ELF-1 (cell line): ENCODE measurements around the gene TECTB.

Source experiments
- DNase-seq: peaks from one replicate; pipeline ENCODE4 v3.0.0-alpha.2; 2016; ENCODE audit warnings: low read depth, low spot score

TECTB gene

DNA sequence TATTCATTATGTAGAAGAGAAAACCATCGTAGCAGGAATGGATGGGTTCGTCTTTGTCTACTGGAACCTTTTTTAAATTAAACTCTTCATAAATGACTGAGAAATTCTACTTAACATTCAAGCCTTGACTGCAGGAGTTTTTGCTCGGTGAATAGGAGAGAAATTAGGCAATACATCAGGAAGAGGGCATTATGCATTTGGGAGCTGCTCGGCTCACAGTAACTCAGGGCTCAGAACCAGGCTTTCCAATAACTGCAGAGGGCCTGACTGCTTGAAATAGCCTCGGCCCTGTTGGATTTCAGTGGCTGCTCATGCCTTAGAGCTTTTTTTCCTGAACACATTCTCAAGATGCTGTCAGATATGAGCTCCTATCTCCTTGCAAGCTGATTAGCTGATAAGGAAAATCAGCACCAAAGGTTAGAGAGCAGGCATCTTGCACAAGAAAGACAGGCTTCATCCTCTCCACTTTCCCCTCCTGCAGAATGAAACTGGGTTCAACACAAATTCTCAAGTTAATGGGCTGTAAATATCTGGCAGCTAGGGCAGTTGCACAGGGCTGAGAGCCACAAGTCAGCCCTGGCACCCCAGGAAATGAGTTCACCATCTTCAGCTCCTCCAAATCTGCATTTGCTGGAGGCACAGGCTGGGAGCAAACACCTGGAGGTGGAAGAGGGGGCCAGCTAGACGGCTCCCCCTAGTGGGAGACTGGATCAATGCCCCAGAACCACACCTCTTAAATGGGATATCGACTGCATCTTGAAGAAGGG lies 24.3 kb downstream of the TECTB start:
- peak; percentile 86 for DNase-seq

DNA sequence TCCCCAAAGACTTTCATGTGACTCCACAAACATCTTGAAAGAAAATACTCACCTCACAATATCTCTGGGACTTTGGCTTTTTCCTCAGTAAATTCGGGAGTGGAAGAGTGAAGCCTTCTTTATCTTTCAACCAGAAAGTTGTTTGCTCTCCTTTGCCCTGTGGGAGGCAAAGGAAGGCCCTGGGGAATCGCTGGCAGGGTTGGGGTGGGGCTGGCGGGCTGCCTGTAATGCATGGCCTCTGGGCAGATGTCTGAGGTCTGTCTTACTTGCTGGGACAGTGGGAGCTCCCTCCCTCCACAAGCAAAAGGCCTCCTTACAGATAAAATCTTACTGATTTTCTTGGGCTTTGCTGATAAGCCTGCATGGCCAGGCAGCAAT lies 24.9 kb downstream of the TECTB start:
- peak; percentile 70 for DNase-seq

GRCh38 chr10:112311481-112311880 lies 28.3 kb downstream of the TECTB start:
- no peak for DNase-seq

DNA sequence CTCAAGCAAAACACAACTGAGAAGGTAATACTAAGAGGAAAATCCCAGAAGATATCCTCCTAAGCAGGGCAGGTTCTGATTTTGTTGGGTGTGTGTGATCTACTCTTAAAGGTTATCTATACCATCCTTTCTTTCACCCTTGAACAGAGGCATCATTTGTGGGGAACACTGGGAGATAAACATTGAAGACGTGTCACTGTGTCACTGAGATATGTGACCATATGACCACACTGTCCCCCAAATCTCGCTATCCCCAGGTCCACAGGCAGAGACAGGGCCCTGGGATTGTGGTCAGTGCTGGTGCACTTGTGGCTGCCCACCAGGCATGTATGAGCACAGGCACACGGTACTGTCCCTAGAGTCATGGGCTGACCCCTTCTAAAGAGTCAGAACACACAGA lies 30.0 kb downstream of the TECTB start:
- DNase-seq = no peak

GRCh38 chr10:112313911-112314310 lies 30.7 kb downstream of the TECTB start:
- DNase-seq = no peak

DNA sequence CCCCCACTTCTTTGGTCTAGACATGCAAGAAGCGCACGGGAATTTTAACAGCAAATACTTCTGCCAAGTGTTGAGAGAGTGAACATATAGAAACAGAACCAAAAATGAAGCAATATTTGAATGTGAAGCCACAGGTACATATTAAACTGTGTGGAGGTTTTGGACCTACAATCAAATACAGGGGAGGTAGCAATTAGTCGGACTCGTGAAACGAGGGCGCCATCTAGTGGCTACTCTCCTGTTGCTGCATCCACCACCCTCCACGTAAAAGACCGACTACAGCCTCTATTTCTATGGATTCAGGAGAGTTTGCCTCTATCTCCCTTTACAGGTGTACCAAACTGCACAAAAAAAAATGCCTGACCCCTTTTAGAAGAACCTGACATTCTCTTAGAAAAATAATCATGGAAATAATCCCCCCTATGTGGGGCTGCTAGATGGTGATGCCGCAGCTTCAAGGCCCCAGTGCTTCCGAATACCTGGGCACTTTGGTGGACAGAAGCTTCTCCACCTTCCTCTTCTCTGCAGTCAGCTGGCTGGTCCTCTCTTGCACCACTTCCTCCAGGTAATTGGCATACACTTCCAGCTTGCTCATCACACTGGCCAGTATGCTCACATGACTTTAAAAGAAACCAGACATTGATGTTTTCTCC lies 31.7 kb downstream of the TECTB start:
- peak; percentile 78 for DNase-seq

DNA sequence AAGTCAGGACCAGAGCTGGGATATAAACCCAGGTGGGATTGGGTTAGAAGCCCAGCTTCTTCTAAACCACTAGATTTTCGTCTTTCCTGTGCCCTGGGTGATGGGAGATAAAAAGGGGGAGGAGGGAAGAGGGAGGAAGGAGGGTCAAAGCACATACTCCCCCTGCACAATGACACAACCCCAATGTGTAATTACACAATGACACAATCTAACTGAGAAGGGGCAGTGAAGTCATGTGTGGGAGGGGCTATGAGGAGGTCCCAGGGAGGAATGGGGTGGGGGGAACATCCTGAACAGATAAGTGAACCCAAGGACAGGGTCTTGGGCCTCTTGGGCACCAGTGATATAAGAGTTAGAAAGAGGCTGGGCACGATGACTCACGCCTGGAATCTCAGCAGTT lies 44.5 kb downstream of the TECTB start:
- no peak for DNase-seq

DNA sequence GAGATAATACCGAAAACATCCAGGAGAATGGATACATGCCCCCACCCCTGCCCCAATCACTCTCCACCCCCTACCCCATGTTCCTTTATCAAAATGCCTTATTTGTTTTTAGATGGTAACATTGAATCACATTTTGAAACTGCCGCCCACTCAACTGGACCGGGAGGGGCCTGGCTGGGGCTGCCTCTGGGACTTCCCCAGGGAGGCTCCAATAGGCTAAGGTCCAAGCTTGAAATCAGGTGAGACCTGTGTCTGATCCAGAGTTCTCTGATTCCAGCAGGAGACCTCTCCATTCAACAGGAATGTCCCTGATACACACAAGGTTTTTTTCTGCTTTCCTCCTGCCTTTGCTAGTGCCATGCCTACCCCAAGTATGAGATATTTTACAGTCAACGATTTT lies 47.0 kb downstream of the TECTB start:
- no peak for DNase-seq

GRCh38 chr10:112330607-112331160 lies 47.5 kb downstream of the TECTB start:
- DNase-seq = no peak

DNA sequence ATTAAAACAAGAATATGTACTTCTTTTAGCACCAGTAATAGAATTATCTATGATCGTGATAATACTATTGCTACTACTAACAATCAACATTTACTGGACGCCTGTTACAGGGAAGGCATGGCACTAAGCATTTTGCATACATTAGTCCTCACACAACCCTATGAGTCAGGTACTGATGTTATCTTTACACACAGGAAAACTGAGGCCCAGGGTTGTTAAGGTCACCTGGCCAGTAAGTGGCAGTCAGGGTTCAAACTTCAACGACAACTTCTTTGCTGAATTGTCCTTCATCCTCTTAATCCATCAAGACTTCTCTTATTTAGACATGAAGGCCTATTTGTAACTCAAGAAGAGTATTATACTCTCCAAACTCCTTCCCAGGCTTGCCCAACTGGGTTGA lies 48.8 kb downstream of the TECTB start:
- DNase-seq = no peak

- no peak for DNase-seq
Measured at GRCh38 chr10:112332509-112333228, 49.5 kb downstream of the TECTB start.

GRCh38 chr10:112333452-112333851 lies 50.3 kb downstream of the TECTB start:
- DNase-seq = no peak

GRCh38 chr10:112335111-112335867 lies 52.1 kb downstream of the TECTB start:
- no peak for DNase-seq

- no peak for DNase-seq
Measured at GRCh38 chr10:112335868-112336265, 52.7 kb downstream of the TECTB start.

DNA sequence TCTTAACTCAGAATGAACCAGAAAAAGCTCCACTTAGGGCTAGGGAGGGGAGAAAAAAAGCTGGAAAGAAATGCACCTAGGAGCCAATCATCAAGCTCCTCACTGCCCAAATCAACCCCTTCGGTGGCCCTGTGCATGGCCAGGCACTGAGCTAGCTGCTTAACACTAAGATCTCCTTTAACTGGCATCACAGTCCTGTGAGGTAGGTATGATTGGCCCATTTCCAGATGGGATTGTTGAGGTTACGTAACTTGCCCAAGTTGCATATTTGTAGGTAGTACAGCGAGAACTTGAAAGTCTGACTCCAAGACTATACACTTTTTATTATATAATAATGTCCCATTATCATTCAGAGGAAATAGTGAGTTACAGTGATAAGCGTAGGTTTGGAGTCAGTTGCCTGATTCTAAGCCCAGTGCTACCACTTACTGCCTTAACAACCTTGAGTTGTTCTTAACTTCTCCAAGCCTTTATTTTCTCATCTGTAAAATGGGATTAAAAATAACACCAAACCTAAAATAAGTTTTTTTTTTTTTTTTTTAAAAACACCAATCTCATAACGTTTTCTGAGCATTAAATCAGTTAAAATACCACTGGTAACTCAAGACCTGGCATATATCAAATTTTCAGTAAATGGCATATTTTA lies 53.5 kb downstream of the TECTB start:
- DNase-seq = no peak

- DNase-seq = no peak
Measured at GRCh38 chr10:112338957-112339356, 55.8 kb downstream of the TECTB start.

GRCh38 chr10:112340601-112341000 lies 57.4 kb downstream of the TECTB start:
- no peak for DNase-seq

- no peak for DNase-seq
Measured at GRCh38 chr10:112343056-112343806, 60.0 kb downstream of the TECTB start.

- no peak for DNase-seq
Measured at GRCh38 chr10:112344261-112344660, 61.1 kb downstream of the TECTB start.

GRCh38 chr10:112345202-112345601 lies 62.0 kb downstream of the TECTB start:
- DNase-seq = no peak
